Caco-2 (cell line): ENCODE data around the gene SHANK1. TPM values are rescaled to one million over a fixed set of nuclear protein-coding genes. Genes with fewer than 3 reads are reported as not detected.
"Not testable (repeated sequence)": the region's sequence is repeated elsewhere in the genome, so short reads cannot be mapped to it uniquely, and the experiment has no call there.

ENCODE experiments used
- BruUV-seq: library from RNA; stranded (reverse); fragments of 400-500 nt; replicated peaks from 2 replicates; lab custom pipeline; 2021; lab: Mats Ljungman, UMichigan
- CTCF ChIA-PET: fragments of 300-600 bp; sonication (Branson Sonifier 250); formaldehyde crosslinking; loops from one replicate; lab custom pipeline; 2022; ENCODE audit warnings: antibody characterized with exemption; lab: Charles Lee
- POLR2A ChIA-PET: fragments of 300-600 bp; sonication (Branson Sonifier 250); formaldehyde crosslinking; loops from one replicate; lab custom pipeline; 2022; ENCODE audit warnings: antibody characterized with exemption; lab: Charles Lee
- DNase-seq, 2 experiments: peaks; one replicate each; pipeline versions ENCODE4 v3.0.0 to v3.0.0-alpha.2; 2020 to 2022
- H3K27me3 ChIP-seq: replicated peaks from 2 replicates; pipeline ENCODE4 v1.6.0; 2011; ENCODE audit warnings: low read length; ENCODE audit not compliant: control insufficient read depth, insufficient read depth
- H3K36me3 ChIP-seq: 2 replicates; pipeline ENCODE4 v1.5.1; 2011; ENCODE audit warnings: low read length; ENCODE audit not compliant: control insufficient read depth, insufficient read depth
- H3K4me1 ChIP-seq: fragments of 250-450 bp; sonication (Bioruptor Pico); 2 replicates; pipeline ENCODE4 v1.5.1; 2020; ENCODE audit warnings: mild to moderate bottlenecking
- H3K4me3 ChIP-seq: 2 replicates; pipeline ENCODE4 v1.5.1; 2011; ENCODE audit warnings: low read depth, mild to moderate bottlenecking, control low read depth, low read length
- H3K9me3 ChIP-seq: fragments of 250-450 bp; sonication (Bioruptor Pico); 2 replicates; pipeline ENCODE4 v1.5.1; 2020; ENCODE audit warnings: mild to moderate bottlenecking, moderate library complexity
- H3K27ac Mint-ChIP-seq: one replicate; pipeline ENCODE4 v1.8.0; 2022; ENCODE audit warnings: mixed read lengths; ENCODE audit not compliant: unreplicated experiment
- H3K27me3 Mint-ChIP-seq: one replicate; pipeline ENCODE4 v1.8.0; 2022; ENCODE audit warnings: mixed read lengths; ENCODE audit not compliant: insufficient read depth, unreplicated experiment
- H3K36me3 Mint-ChIP-seq: one replicate; pipeline ENCODE4 v1.8.0; 2022; ENCODE audit warnings: mild to moderate bottlenecking, mixed read lengths; ENCODE audit not compliant: insufficient read depth, unreplicated experiment
- H3K4me1 Mint-ChIP-seq: one replicate; pipeline ENCODE4 v1.8.0; 2022; ENCODE audit warnings: low read depth, mixed read lengths; ENCODE audit not compliant: unreplicated experiment
- H3K4me3 Mint-ChIP-seq: one replicate; pipeline ENCODE4 v1.8.0; 2022; ENCODE audit warnings: mild to moderate bottlenecking, moderate library complexity, mixed read lengths; ENCODE audit not compliant: unreplicated experiment
- H3K9me3 Mint-ChIP-seq: one replicate; pipeline ENCODE4 v1.8.0; 2022; ENCODE audit warnings: mixed read lengths; ENCODE audit not compliant: unreplicated experiment
- CTCF ChIP-seq, 2 experiments: fragments of 200-600 bp in 1 of 2; IDR thresholded peaks; 1 replicate in 1 of 2; 2 replicates in 1 of 2; pipeline versions ENCODE4 v1.5.1 to v1.8.0; 2011 to 2022; ENCODE audit warnings: antibody characterized with exemption in 1 of 2, control low read depth in 1 of 2, inconsistent platforms in 1 of 2, low read depth in 1 of 2, low read length in 1 of 2, mild to moderate bottlenecking in 1 of 2, moderate library complexity in 1 of 2; ENCODE audit not compliant: insufficient read depth in 1 of 2, severe bottlenecking in 1 of 2, unreplicated experiment in 1 of 2
- intact Hi-C: fragments of 100-400 bp; cut with micrococcal nuclease; formaldehyde crosslinking; loops from one replicate; pipeline ENCODE4 v1.10.0; 2022; ENCODE audit not compliant: unreplicated experiment
- total RNA-seq: library from RNA; stranded (reverse); gene quantifications from 2 replicates; pipeline ENCODE4 v1.2.3, GENCODE V29; 2022

Gene SHANK1
- total RNA-seq, 1 experiment from 2014 or later, result not detected

- H3K9me3 Mint-ChIP-seq, result no peaks in the 10 kb centered on the region
- ChIA-PET POLR2A (no interaction called here), CTCF (no interaction called here)
- H3K27ac Mint-ChIP-seq, result no peak overlapping the region
- H3K9me3 ChIP-seq, result no peaks in the 10 kb centered on the region
- intact Hi-C loops, result no loop called here
- no peak overlapping the region for H3K4me3 ChIP-seq
- DNase-seq, result no peak
- peaks cover 7% of the 10 kb centered on the region for H3K27me3 Mint-ChIP-seq
- no peak overlapping the region for H3K4me3 Mint-ChIP-seq
- H3K4me1 ChIP-seq, result no peaks in the 10 kb centered on the region
- no peaks in the 10 kb centered on the region for H3K4me1 Mint-ChIP-seq
- no peak for TF ChIP-seq CTCF (IDR thresholded peaks at IDR 0.05; ENCODE audit: insufficient read depth in 1 of 2, low read depth in 1 of 2, low read length in 1 of 2, severe bottlenecking in 1 of 2, unreplicated experiment in 1 of 2)
- H3K36me3 Mint-ChIP-seq, result no peaks in the 10 kb centered on the region
- no TSS peak for BruUV-seq
- no peaks in the 10 kb centered on the region for H3K36me3 ChIP-seq
- no peaks in the 10 kb centered on the region for H3K27me3 ChIP-seq
These were observed 92.8 kb downstream of the SHANK1 start for GRCh38 chr19:50626795-50627194.

- Histone ChIP-seq H3K27me3 (no peaks in the 10 kb centered on the region), H3K4me1 (no peaks in the 10 kb centered on the region), H3K36me3 (no peaks in the 10 kb centered on the region), H3K9me3 (no peaks in the 10 kb centered on the region), H3K4me3 (no peak overlapping the region)
- intact Hi-C loops, result no loop called here
- DNase-seq, result no peak
- peaks cover 7% of the 10 kb centered on the region for H3K27me3 Mint-ChIP-seq
- H3K4me3 Mint-ChIP-seq, result no peak overlapping the region
- no peaks in the 10 kb centered on the region for H3K36me3 Mint-ChIP-seq
- POLR2A ChIA-PET, result no interaction called here
- no peak overlapping the region for H3K27ac Mint-ChIP-seq
- no peaks in the 10 kb centered on the region for H3K9me3 Mint-ChIP-seq
- H3K4me1 Mint-ChIP-seq, result no peaks in the 10 kb centered on the region
- CTCF ChIA-PET, result interaction anchor here (0.6 kb wide), 1 partner anchor 30 kb away, joined by 3 read pairs; no protein-coding TSS in a partner anchor
- BruUV-seq, result no TSS peak
- TF ChIP-seq CTCF (IDR thresholded peaks at IDR 0.05; ENCODE audit: insufficient read depth in 1 of 2, low read depth in 1 of 2, low read length in 1 of 2, severe bottlenecking in 1 of 2, unreplicated experiment in 1 of 2), result no peak
These were observed 93.6 kb downstream of the SHANK1 start for GRCh38 chr19:50626011-50626410.

GRCh38 chr19:50624949-50625600, 94.5 kb downstream of the SHANK1 start:
- BruUV-seq, result no TSS peak
- TF ChIP-seq CTCF (IDR thresholded peaks at IDR 0.05; ENCODE audit: insufficient read depth in 1 of 2, low read depth in 1 of 2, low read length in 1 of 2, severe bottlenecking in 1 of 2, unreplicated experiment in 1 of 2), result no peak
- intact Hi-C loops, result no loop called here

GRCh38 chr19:50620394-50620906, 99.2 kb downstream of the SHANK1 start:
- BruUV-seq, POLR2A ChIA-PET, H3K36me3 Mint-ChIP-seq, CTCF ChIA-PET, intact Hi-C loops, H3K27ac Mint-ChIP-seq, H3K4me1 Mint-ChIP-seq, H3K4me3 Mint-ChIP-seq, H3K9me3 Mint-ChIP-seq, DNase-seq, H3K27me3 Mint-ChIP-seq, H3K36me3 ChIP-seq, H3K4me1 ChIP-seq, H3K4me3 ChIP-seq, H3K9me3 ChIP-seq, H3K27me3 ChIP-seq: not testable (repeated sequence)

More at GRCh38 chr19:50624949-50625600, 94.5 kb downstream of the SHANK1 start:
- Histone ChIP-seq H3K4me1 (no peaks in the 10 kb centered on the region), H3K9me3 (no peaks in the 10 kb centered on the region), H3K4me3 (no peak overlapping the region), H3K36me3 (no peaks in the 10 kb centered on the region), H3K27me3 (no peaks in the 10 kb centered on the region)
- Mint-ChIP-seq H3K4me3 (no peak overlapping the region), H3K36me3 (no peaks in the 10 kb centered on the region), H3K9me3 (no peaks in the 10 kb centered on the region), H3K4me1 (no peaks in the 10 kb centered on the region), H3K27me3 (peaks cover 4% of the 10 kb centered on the region), H3K27ac (no peak overlapping the region)
- DNase-seq, result no peak
- ChIA-PET POLR2A (no interaction called here), CTCF (no interaction called here)

- BruUV-seq, H3K27ac Mint-ChIP-seq, H3K36me3 ChIP-seq, H3K4me1 ChIP-seq, H3K4me3 Mint-ChIP-seq, POLR2A ChIA-PET, CTCF ChIA-PET, H3K9me3 ChIP-seq, H3K27me3 Mint-ChIP-seq, H3K4me3 ChIP-seq, intact Hi-C loops, H3K36me3 Mint-ChIP-seq, H3K9me3 Mint-ChIP-seq, H3K4me1 Mint-ChIP-seq, DNase-seq, H3K27me3 ChIP-seq: not testable (repeated sequence)
These were observed 100.4 kb downstream of the SHANK1 start for GRCh38 chr19:50619184-50619583.
